Measurements from ENCODE around the gene EML5. TPM values are rescaled to one million over a fixed set of nuclear protein-coding genes. Genes with fewer than 3 reads are reported as not detected.

Gene EML5
- total RNA-seq, 1 experiment from 2014 or later: 0.37 TPM

- no peak overlapping the region for H2AFZ ChIP-seq (ENCODE audit: low read length)
- H3K36me3 ChIP-seq (ENCODE audit: insufficient read depth, low read length): peaks cover 27% of the 10 kb centered on the region; the same call in 1 of the 2 replicates
- no peak overlapping the region for H3K27ac ChIP-seq (ENCODE audit: low read length)
- no peak for DNase-seq
- no peaks in the 10 kb centered on the region for H3K9me2 ChIP-seq (replicated peaks; ENCODE audit: insufficient read depth, low read length)
- no peaks in the 10 kb centered on the region for H4K20me1 ChIP-seq (ENCODE audit: insufficient read depth, low read depth, low read length)
- no peak overlapping the region for H3K9ac ChIP-seq (ENCODE audit: low read length)
- H3K4me2 ChIP-seq (ENCODE audit: low read depth, low read length, poor library complexity, severe bottlenecking): no peak overlapping the region
- H3K9me3 ChIP-seq (ENCODE audit: low read length): no peaks in the 10 kb centered on the region
- H3K4me3 ChIP-seq (ENCODE audit: low read length): no peak overlapping the region
- no peaks in the 10 kb centered on the region for H3K27me3 ChIP-seq (ENCODE audit: low read length)
- H3K4me1 ChIP-seq (ENCODE audit: low read length): no peaks in the 10 kb centered on the region
- H3K79me2 ChIP-seq (ENCODE audit: low read length): no peaks in the 10 kb centered on the region
Measured at GRCh38 chr14:88617479-88617878, 175.3 kb downstream of the EML5 start.

GRCh38 chr14:88616697-88617096, 176.1 kb downstream of the EML5 start:
- H4K20me1 ChIP-seq (ENCODE audit: insufficient read depth, low read depth, low read length): no peaks in the 10 kb centered on the region

GRCh38 chr14:88614218-88614907, 178.4 kb downstream of the EML5 start:
- H3K27ac ChIP-seq (ENCODE audit: low read length): no peak overlapping the region

More at GRCh38 chr14:88616697-88617096, 176.1 kb downstream of the EML5 start:
- Histone ChIP-seq H3K27ac (ENCODE audit: low read length) (no peak overlapping the region), H3K4me2 (ENCODE audit: low read depth, low read length, poor library complexity, severe bottlenecking) (no peak overlapping the region), H2AFZ (ENCODE audit: low read length) (no peak overlapping the region), H3K27me3 (ENCODE audit: low read length) (no peaks in the 10 kb centered on the region), H3K4me3 (ENCODE audit: low read length) (no peak overlapping the region), H3K79me2 (ENCODE audit: low read length) (no peaks in the 10 kb centered on the region), H3K9me2 (replicated peaks; ENCODE audit: insufficient read depth, low read length) (no peaks in the 10 kb centered on the region), H3K36me3 (ENCODE audit: insufficient read depth, low read length) (peaks cover 32% of the 10 kb centered on the region; the same call in 1 of the 2 replicates), H3K4me1 (ENCODE audit: low read length) (no peaks in the 10 kb centered on the region), H3K9me3 (ENCODE audit: low read length) (no peaks in the 10 kb centered on the region), H3K9ac (ENCODE audit: low read length) (no peak overlapping the region)
- no peak for DNase-seq

GRCh38 chr14:88613552-88614010, 179.2 kb downstream of the EML5 start:
- H2AFZ ChIP-seq (ENCODE audit: low read length): no peak overlapping the region
- no peak overlapping the region for H3K4me3 ChIP-seq (ENCODE audit: low read length)
- no peaks in the 10 kb centered on the region for H3K27me3 ChIP-seq (ENCODE audit: low read length)
- no peaks in the 10 kb centered on the region for H3K4me1 ChIP-seq (ENCODE audit: low read length)
- H3K9me3 ChIP-seq (ENCODE audit: low read length): no peaks in the 10 kb centered on the region
- 0 out of 2 replicates have a peak, but pooled peaks cover 3% of the 10 kb centered on the region for H3K79me2 ChIP-seq (ENCODE audit: low read length)
- H3K9ac ChIP-seq (ENCODE audit: low read length): no peak overlapping the region
- H3K9me2 ChIP-seq (replicated peaks; ENCODE audit: insufficient read depth, low read length): no peaks in the 10 kb centered on the region
- DNase-seq: no peak
- no peaks in the 10 kb centered on the region for H4K20me1 ChIP-seq (ENCODE audit: insufficient read depth, low read depth, low read length)
- H3K4me2 ChIP-seq (ENCODE audit: low read depth, low read length, poor library complexity, severe bottlenecking): no peak overlapping the region
- H3K36me3 ChIP-seq (ENCODE audit: insufficient read depth, low read length): peaks cover 63% of the 10 kb centered on the region; the same call in 1 of the 2 replicates
- H3K27ac ChIP-seq (ENCODE audit: low read length): no peak overlapping the region

More at GRCh38 chr14:88614218-88614907, 178.4 kb downstream of the EML5 start:
- Histone ChIP-seq H3K9me3 (ENCODE audit: low read length) (no peaks in the 10 kb centered on the region), H3K9me2 (replicated peaks; ENCODE audit: insufficient read depth, low read length) (no peaks in the 10 kb centered on the region), H3K9ac (ENCODE audit: low read length) (no peak overlapping the region), H3K36me3 (ENCODE audit: insufficient read depth, low read length) (peaks cover 55% of the 10 kb centered on the region; the same call in 1 of the 2 replicates), H3K4me2 (ENCODE audit: low read depth, low read length, poor library complexity, severe bottlenecking) (no peak overlapping the region), H3K4me1 (ENCODE audit: low read length) (no peaks in the 10 kb centered on the region), H3K4me3 (ENCODE audit: low read length) (no peak overlapping the region), H3K27me3 (ENCODE audit: low read length) (no peaks in the 10 kb centered on the region), H3K79me2 (ENCODE audit: low read length) (0 out of 2 replicates have a peak, but pooled peaks cover 3% of the 10 kb centered on the region), H2AFZ (ENCODE audit: low read length) (no peak overlapping the region), H4K20me1 (ENCODE audit: insufficient read depth, low read depth, low read length) (no peaks in the 10 kb centered on the region)
- no peak for DNase-seq

GRCh38 chr14:88612981-88613380, 179.8 kb downstream of the EML5 start:
- Histone ChIP-seq H3K79me2 (ENCODE audit: low read length) (0 out of 2 replicates have a peak, but pooled peaks cover 3% of the 10 kb centered on the region), H3K4me1 (ENCODE audit: low read length) (no peaks in the 10 kb centered on the region), H3K9me3 (ENCODE audit: low read length) (no peaks in the 10 kb centered on the region), H3K9ac (ENCODE audit: low read length) (no peak overlapping the region), H2AFZ (ENCODE audit: low read length) (no peak overlapping the region), H3K4me3 (ENCODE audit: low read length) (no peak overlapping the region), H4K20me1 (ENCODE audit: insufficient read depth, low read depth, low read length) (no peaks in the 10 kb centered on the region), H3K4me2 (ENCODE audit: low read depth, low read length, poor library complexity, severe bottlenecking) (no peak overlapping the region), H3K9me2 (replicated peaks; ENCODE audit: insufficient read depth, low read length) (no peaks in the 10 kb centered on the region), H3K36me3 (ENCODE audit: insufficient read depth, low read length) (peaks cover 69% of the 10 kb centered on the region; the same call in 1 of the 2 replicates), H3K27me3 (ENCODE audit: low read length) (no peaks in the 10 kb centered on the region), H3K27ac (ENCODE audit: low read length) (no peak overlapping the region)
- no peak for DNase-seq

GRCh38 chr14:88611878-88612277, 180.9 kb downstream of the EML5 start:
- Histone ChIP-seq H3K4me1 (ENCODE audit: low read length) (no peaks in the 10 kb centered on the region), H3K79me2 (ENCODE audit: low read length) (0 out of 2 replicates have a peak, but pooled peaks cover 3% of the 10 kb centered on the region), H4K20me1 (ENCODE audit: insufficient read depth, low read depth, low read length) (no peaks in the 10 kb centered on the region), H3K27ac (ENCODE audit: low read length) (no peak overlapping the region), H2AFZ (ENCODE audit: low read length) (no peak overlapping the region), H3K9ac (ENCODE audit: low read length) (no peak overlapping the region), H3K36me3 (ENCODE audit: insufficient read depth, low read length) (peaks cover 80% of the 10 kb centered on the region; the same call in 1 of the 2 replicates), H3K9me3 (ENCODE audit: low read length) (no peaks in the 10 kb centered on the region), H3K4me3 (ENCODE audit: low read length) (no peak overlapping the region), H3K27me3 (ENCODE audit: low read length) (no peaks in the 10 kb centered on the region), H3K4me2 (ENCODE audit: low read depth, low read length, poor library complexity, severe bottlenecking) (no peak overlapping the region), H3K9me2 (replicated peaks; ENCODE audit: insufficient read depth, low read length) (no peaks in the 10 kb centered on the region)
- DNase-seq: no peak

- no peak overlapping the region for H3K4me3 ChIP-seq (ENCODE audit: low read length)
- H3K4me2 ChIP-seq (ENCODE audit: low read depth, low read length, poor library complexity, severe bottlenecking): no peak overlapping the region
- no peaks in the 10 kb centered on the region for H3K27me3 ChIP-seq (ENCODE audit: low read length)
- H3K79me2 ChIP-seq (ENCODE audit: low read length): peaks cover 8% of the 10 kb centered on the region; the same call in 1 of the 2 replicates
- no peaks in the 10 kb centered on the region for H3K9me3 ChIP-seq (ENCODE audit: low read length)
- H3K27ac ChIP-seq (ENCODE audit: low read length): no peak overlapping the region
- H3K9me2 ChIP-seq (replicated peaks; ENCODE audit: insufficient read depth, low read length): no peaks in the 10 kb centered on the region
- no peak for DNase-seq
- no peaks in the 10 kb centered on the region for H4K20me1 ChIP-seq (ENCODE audit: insufficient read depth, low read depth, low read length)
- H2AFZ ChIP-seq (ENCODE audit: low read length): no peak overlapping the region
- no peak overlapping the region for H3K9ac ChIP-seq (ENCODE audit: low read length)
- peaks cover 86% of the 10 kb centered on the region for H3K36me3 ChIP-seq (ENCODE audit: insufficient read depth, low read length)
- H3K4me1 ChIP-seq (ENCODE audit: low read length): no peaks in the 10 kb centered on the region
Measured at GRCh38 chr14:88607829-88608228, 184.9 kb downstream of the EML5 start.

- Histone ChIP-seq H3K4me1 (ENCODE audit: low read length) (no peaks in the 10 kb centered on the region), H3K36me3 (ENCODE audit: insufficient read depth, low read length) (peaks cover 90% of the 10 kb centered on the region), H3K4me2 (ENCODE audit: low read depth, low read length, poor library complexity, severe bottlenecking) (no peak overlapping the region), H3K4me3 (ENCODE audit: low read length) (no peak overlapping the region), H3K27ac (ENCODE audit: low read length) (no peak overlapping the region), H3K79me2 (ENCODE audit: low read length) (peaks cover 8% of the 10 kb centered on the region; the same call in 1 of the 2 replicates), H3K9ac (ENCODE audit: low read length) (no peak overlapping the region), H3K9me2 (replicated peaks; ENCODE audit: insufficient read depth, low read length) (no peaks in the 10 kb centered on the region), H3K27me3 (ENCODE audit: low read length) (no peaks in the 10 kb centered on the region), H3K9me3 (ENCODE audit: low read length) (no peaks in the 10 kb centered on the region), H2AFZ (ENCODE audit: low read length) (no peak overlapping the region), H4K20me1 (ENCODE audit: insufficient read depth, low read depth, low read length) (no peaks in the 10 kb centered on the region)
- no peak for DNase-seq
Measured at GRCh38 chr14:88605594-88605993, 187.2 kb downstream of the EML5 start.
